GM19328 (cell line): ENCODE data around the gene RNF13.
"Not testable (repeated sequence)": the region's sequence is repeated elsewhere in the genome, so short reads cannot be mapped to it uniquely, and the experiment has no call there.

ENCODE experiments used
- ATAC-seq: cut with Tn5 transposase; IDR thresholded peaks from one replicate; pipeline ENCODE4 v1.9.1; 2021; ENCODE audit warnings: mild to moderate bottlenecking, moderate library complexity; ENCODE audit not compliant: unreplicated experiment

The RNF13 gene

DNA sequence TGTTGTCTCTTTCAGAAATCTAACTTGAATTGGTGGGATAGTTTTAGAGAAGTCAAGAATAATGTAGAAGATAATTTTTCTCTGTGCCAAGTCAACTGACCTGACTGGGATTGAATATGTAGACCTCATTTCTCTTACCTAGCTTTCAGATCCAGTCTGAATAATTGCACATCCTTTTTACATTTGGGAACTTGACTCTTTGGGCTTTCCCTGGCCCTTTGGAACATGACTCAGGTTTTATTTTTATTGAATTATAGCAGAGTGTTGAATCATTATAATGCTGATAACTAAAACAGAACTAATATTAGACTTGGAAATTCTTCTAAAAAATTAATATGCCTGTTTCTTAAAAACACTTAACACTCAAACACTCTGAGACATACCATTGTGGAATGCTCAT lies 81.2 kb downstream of the RNF13 start:
- no peak for ATAC-seq

GRCh38 chr3:149895339-149895738 lies 82.3 kb downstream of the RNF13 start:
- ATAC-seq: no peak

DNA sequence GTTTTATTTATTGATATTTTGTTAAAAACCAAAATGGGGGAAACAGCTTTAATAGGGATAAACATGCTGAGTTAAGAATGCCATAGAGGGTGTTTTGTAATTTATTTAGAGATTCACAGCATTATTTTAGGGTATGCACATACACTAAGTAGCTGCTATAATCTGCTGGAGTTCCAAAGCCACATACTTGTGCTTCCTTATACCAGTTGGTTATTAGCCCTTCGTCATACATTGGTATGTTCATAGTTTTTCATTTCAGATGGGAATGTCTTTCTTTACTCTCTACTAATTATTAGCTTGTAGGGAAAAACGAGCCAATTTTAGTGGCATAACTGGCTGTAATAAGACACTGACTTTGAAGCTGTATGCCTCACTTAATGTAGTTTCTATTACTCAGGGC lies 82.8 kb downstream of the RNF13 start:
- ATAC-seq: no peak

- no peak for ATAC-seq
Measured at GRCh38 chr3:149898771-149899170, 85.8 kb downstream of the RNF13 start.

GRCh38 chr3:149900322-149900721 lies 87.3 kb downstream of the RNF13 start:
- no peak for ATAC-seq

GRCh38 chr3:149901770-149902169 lies 88.8 kb downstream of the RNF13 start:
- ATAC-seq: no peak

DNA sequence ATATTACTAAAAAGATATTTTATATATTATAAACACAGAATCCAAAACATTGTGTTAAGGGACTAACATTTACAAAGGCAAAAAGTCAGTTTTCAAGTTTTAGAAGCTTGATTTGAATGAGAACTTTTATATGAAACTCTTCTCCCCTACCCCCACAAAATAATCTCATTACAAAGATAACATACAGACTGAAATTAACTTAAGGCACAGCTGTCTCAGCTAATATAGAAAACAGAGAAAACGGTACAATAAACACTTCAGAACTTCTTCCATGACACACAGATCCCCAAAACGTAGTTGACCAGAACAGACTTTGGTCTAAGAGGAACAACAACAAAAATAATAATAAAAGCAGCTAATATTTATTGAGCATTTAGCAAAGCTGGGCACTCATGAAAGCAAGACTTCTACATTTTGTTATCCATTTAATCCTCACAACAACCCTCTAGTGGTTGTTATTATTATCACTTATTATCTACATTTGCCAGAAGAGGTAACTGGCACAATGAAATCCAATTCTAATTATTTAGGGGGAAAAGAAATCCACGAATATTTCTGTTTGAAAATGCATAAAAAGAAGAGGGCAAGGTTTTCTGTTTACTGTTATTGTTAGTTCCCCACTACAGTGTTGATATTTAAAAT lies 89.6 kb downstream of the RNF13 start:
- ATAC-seq: no peak

DNA sequence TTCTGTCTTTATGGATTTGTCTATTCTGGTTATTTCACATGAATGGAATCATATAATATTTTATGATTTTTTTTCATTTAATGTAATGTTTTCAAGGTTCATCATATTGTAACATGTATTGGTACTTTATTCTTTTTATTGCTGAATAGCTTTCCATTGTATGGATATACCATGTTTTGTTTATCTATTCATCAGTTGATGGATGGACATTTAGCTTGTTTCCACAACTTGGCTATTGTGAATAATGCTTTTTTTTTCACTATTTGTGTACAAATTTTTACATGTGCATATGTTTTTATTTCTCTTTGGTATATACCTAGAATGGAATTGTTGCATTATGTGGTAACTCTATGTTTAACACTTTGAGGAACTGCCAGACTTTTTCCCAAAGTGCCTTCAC lies 93.0 kb downstream of the RNF13 start:
- ATAC-seq: no peak

- ATAC-seq: no peak
Measured at GRCh38 chr3:149908424-149908957, 95.5 kb downstream of the RNF13 start.

- ATAC-seq: no peak
Measured at GRCh38 chr3:149909923-149910322, 96.9 kb downstream of the RNF13 start.

GRCh38 chr3:149917124-149917667 lies 104.2 kb downstream of the RNF13 start:
- no peak for ATAC-seq

DNA sequence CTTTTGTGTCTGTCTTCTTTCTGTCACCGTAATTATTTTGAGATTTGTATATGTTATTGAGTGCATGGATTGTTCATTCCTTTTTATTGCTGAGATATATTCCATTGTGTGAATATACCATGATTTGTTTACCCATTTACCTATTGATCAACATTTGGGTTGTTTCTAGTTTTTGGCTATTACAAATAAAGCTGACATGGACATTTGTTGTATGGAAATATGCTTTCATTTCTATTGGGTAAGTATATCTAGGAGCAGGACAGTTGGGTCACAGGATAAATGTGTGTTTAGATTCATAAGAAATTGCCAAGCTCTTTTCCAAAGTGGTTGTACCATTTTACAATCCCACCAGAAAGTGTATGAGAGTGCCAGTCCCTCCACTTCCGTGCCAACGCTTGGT lies 106.5 kb downstream of the RNF13 start:
- ATAC-seq: no peak

- no peak for ATAC-seq
Measured at GRCh38 chr3:149920119-149920518, 107.1 kb downstream of the RNF13 start.

- ATAC-seq: no peak
Measured at GRCh38 chr3:149933008-149933407, 120.0 kb downstream of the RNF13 start.

DNA sequence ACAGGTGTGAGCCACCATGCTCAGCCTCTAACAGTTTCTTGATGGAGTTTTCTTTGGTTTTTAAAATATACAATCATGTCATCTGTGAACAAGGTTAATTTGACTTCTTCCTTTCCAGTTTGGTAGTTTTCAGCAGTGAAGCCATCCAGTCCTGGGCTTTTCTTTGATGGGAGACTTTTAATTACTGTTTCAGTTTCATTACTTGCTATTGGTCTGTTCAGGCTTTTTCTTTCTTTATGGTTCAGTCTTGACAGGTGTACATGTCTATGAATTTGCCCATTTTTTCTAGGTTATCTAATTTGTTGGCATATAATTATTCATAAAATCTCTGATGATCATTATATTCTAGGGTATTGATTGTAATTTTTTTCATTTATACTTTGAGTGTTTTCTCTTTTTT lies 120.8 kb downstream of the RNF13 start:
- no peak for ATAC-seq

DNA sequence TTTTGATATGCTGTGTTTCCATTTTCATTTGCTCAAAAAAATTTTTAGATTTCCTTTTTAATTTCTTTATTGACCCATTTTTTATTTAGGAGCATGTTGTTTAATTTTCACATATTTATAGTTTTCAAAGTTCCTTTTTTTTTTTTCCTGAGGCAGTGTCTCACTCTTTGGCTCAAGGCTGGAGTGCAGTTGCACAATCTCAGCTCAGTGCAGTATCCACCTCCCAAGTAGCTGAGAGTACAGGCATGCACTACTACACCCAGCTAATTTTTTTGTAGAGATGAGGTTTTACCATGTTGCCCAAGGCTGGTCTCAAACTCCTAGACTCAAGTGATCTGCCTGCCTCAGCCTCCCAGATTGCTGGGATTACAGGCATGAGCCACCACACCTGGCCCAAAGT lies 121.5 kb downstream of the RNF13 start:
- ATAC-seq: no peak

- no peak for ATAC-seq
Measured at GRCh38 chr3:149936812-149937230, 123.8 kb downstream of the RNF13 start.

- not testable (repeated sequence) for ATAC-seq
Measured at GRCh38 chr3:149938392-149939055, 125.5 kb downstream of the RNF13 start.

- no peak for ATAC-seq
Measured at GRCh38 chr3:149941186-149941585, 128.2 kb downstream of the RNF13 start.

DNA sequence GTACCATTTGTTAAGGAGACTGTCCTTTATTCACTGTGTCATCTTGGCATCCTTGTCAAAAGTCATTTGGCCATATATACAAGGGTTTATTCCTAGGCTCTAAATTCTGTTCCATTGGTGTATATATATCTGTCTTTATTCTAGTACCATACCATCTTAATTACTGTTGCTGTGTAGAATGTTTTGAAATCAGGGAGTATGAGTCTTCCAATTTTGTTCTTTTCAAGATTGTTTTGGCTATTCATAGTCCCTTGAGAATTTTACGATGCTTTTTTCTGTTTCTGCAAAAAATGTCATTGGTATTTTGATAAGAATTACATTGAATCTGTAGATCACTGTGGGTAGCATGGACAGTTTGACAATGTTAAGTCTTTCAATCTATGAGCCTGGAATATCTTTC lies 128.9 kb downstream of the RNF13 start:
- ATAC-seq: no peak

GRCh38 chr3:149942409-149942808 lies 129.4 kb downstream of the RNF13 start:
- ATAC-seq: no peak

GRCh38 chr3:149943966-149944365 lies 131.0 kb downstream of the RNF13 start:
- ATAC-seq: not testable (repeated sequence)
